CD4-positive, alpha-beta T cell treated with Interleukin-12 subunit alpha and Interleukin-12 subunit beta, for 1 hour (primary cell): ENCODE measurements around the gene C17orf100.

ENCODE experiments used
- DNase-seq: peaks from one replicate; pipeline ENCODE4 v3.0.0-alpha.2; 2020

Gene C17orf100

GRCh38 chr17:6695565-6695964 lies 44.0 kb downstream of the C17orf100 start:
- DNase-seq = no peak

- DNase-seq = no peak
Observed at GRCh38 chr17:6696906-6697305, 45.3 kb downstream of the C17orf100 start.

- DNase-seq = no peak
Observed at GRCh38 chr17:6698004-6698403, 46.4 kb downstream of the C17orf100 start.

- no peak for DNase-seq
Observed at GRCh38 chr17:6699997-6700947, 48.7 kb downstream of the C17orf100 start.

- no peak for DNase-seq
Observed at GRCh38 chr17:6700948-6701307, 49.4 kb downstream of the C17orf100 start.

- DNase-seq = peak; percentile 5
Observed at GRCh38 chr17:6701719-6702118, 50.2 kb downstream of the C17orf100 start.

- DNase-seq = no peak
Observed at GRCh38 chr17:6702567-6703215, 51.1 kb downstream of the C17orf100 start.
